ENCODE data around the gene SYT7. TPM values are rescaled to one million over a fixed set of nuclear protein-coding genes. Genes with fewer than 3 reads are reported as not detected.

SYT7 gene
- total and polyA plus RNA-seq, 3 donors from 2014 or later, result 5.9 to 9.0 (median 8.7) TPM

- Histone ChIP-seq H3K27me3 (no peaks in the 10 kb centered on the region), H3K9me3 (no peaks in the 10 kb centered on the region), H3K36me3 (ENCODE audit: low read depth, missing control alignments) (no peaks in the 10 kb centered on the region), H3K4me3 (no peak overlapping the region), H3K27ac (no peak overlapping the region), H3K4me1 (peaks cover 9% of the 10 kb centered on the region)
- intact Hi-C loops (cut with DNase I; ENCODE audit: low total_unique reads), result no loop called here
- peak; percentile 86 for DNase-seq
- 57% methylated on average over 13 of the region's 13 CpGs for WGBS, 2 donors
- TF ChIP-seq CTCF (IDR thresholded peaks at IDR 0.05), result peak; percentile 75 to 78 (median 77)
- TF ChIP-seq POLR2A (IDR thresholded peaks at IDR 0.05), result no peak
Measured at GRCh38 chr11:61627850-61628661, 47.2 kb upstream of the SYT7 start.

GRCh38 chr11:61626580-61627380 lies 45.9 kb upstream of the SYT7 start:
- 62 to 87% methylated on average over 7 to 10 of the region's 10 CpGs for WGBS, 2 donors
- DNase-seq, result peak; percentile 60
- intact Hi-C loops (cut with DNase I; ENCODE audit: low total_unique reads), result no loop called here
- Histone ChIP-seq H3K36me3 (ENCODE audit: low read depth, missing control alignments) (no peaks in the 10 kb centered on the region), H3K4me1 (peaks cover 9% of the 10 kb centered on the region), H3K27me3 (no peaks in the 10 kb centered on the region), H3K4me3 (no peak overlapping the region), H3K9me3 (no peaks in the 10 kb centered on the region), H3K27ac (no peak overlapping the region)
- TF ChIP-seq POLR2A (IDR thresholded peaks at IDR 0.05), result no peak
- no peak for TF ChIP-seq CTCF (IDR thresholded peaks at IDR 0.05)

GRCh38 chr11:61625525-61625924 lies 44.6 kb upstream of the SYT7 start:
- no peaks in the 10 kb centered on the region for H3K27me3 ChIP-seq
- H3K9me3 ChIP-seq, result no peaks in the 10 kb centered on the region
- TF ChIP-seq POLR2A (IDR thresholded peaks at IDR 0.05), result no peak
- no peak for TF ChIP-seq CTCF (IDR thresholded peaks at IDR 0.05)
- DNase-seq, result no peak
- intact Hi-C loops (cut with DNase I; ENCODE audit: low total_unique reads), result no loop called here
- H3K4me3 ChIP-seq, result no peak overlapping the region
- 91 to 95% methylated on average over 3 of the region's 3 CpGs for WGBS, 2 donors
- H3K36me3 ChIP-seq (ENCODE audit: low read depth, missing control alignments), result no peaks in the 10 kb centered on the region
- peaks cover 9% of the 10 kb centered on the region for H3K4me1 ChIP-seq
- no peak overlapping the region for H3K27ac ChIP-seq

GRCh38 chr11:61621917-61622585 lies 41.2 kb upstream of the SYT7 start:
- Histone ChIP-seq H3K36me3 (ENCODE audit: low read depth, missing control alignments) (no peaks in the 10 kb centered on the region), H3K27ac (no peak overlapping the region), H3K9me3 (no peaks in the 10 kb centered on the region), H3K4me1 (no peaks in the 10 kb centered on the region), H3K4me3 (no peak overlapping the region), H3K27me3 (no peaks in the 10 kb centered on the region)
- 77 to 95% methylated on average over 4 to 7 of the region's 7 CpGs for WGBS, 2 donors
- intact Hi-C loops (cut with DNase I; ENCODE audit: low total_unique reads), result no loop called here
- TF ChIP-seq CTCF (IDR thresholded peaks at IDR 0.05), result no peak
- DNase-seq, result no peak

Data from testis (tissue), 3 donors.